KBM-7 (cell line): ENCODE measurements around the gene PRODH.
A peak's percentile ranks its signal among the peaks of the same experiment; 100 is the strongest.
"Not testable (repeated sequence)": the region's sequence is repeated elsewhere in the genome, so short reads cannot be mapped to it uniquely, and the experiment has no call there.

Experiments
- DNase-seq: peaks from one replicate; pipeline ENCODE4 v3.0.0-alpha.2; 2015
- in situ Hi-C: fragments of 300-500 bp; cut with MboI; formaldehyde crosslinking; loops from 2 replicates; pipeline ENCODE4 v1.14.3; 2020; ENCODE audit warnings: low sequenced_read_pairs, low pct_unique_long_range_greater_than_20kb, mixed read lengths

PRODH gene

DNA sequence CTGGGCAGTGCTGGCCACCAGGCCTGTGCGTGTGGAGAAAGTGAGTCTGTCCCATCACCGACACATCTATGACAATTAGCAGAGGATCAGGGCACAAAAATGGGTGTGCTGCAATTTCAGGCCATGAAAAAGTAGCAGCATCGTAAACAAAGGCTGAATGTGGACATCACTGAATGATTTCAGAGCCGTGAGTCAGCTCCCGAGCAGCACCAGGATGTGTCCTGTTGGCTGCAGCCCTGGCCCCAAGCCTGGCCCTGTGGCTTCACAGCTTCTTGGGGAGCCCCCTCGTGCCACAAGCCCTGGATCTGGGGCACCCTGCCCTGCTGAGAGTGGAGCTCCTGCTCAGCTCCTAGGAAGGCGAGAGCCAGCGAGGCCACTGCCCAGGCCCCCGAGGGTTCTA is 20.5 kb downstream of the PRODH start:
- DNase-seq, in situ Hi-C loops: not testable (repeated sequence)

DNA sequence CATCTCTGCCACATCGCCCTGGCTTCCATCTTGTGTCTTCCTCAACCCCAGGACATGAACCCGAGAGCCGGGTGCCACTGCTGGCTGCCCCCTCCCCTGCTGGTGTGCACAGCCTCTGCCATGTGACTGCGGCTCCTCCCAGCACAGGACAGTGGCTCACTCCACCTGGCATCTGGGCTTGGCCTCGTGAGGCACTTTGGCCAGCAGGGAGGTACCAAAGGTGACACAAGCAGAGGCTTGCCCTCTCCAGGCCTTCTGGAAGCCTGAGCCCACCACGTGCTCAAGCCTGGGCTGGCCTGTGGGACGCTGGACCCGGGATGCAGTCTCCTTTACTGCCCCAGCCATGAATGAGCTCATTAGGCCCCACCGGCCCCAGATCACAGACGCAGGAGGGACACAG is 21.5 kb downstream of the PRODH start:
- in situ Hi-C loops, DNase-seq: not testable (repeated sequence)

DNA sequence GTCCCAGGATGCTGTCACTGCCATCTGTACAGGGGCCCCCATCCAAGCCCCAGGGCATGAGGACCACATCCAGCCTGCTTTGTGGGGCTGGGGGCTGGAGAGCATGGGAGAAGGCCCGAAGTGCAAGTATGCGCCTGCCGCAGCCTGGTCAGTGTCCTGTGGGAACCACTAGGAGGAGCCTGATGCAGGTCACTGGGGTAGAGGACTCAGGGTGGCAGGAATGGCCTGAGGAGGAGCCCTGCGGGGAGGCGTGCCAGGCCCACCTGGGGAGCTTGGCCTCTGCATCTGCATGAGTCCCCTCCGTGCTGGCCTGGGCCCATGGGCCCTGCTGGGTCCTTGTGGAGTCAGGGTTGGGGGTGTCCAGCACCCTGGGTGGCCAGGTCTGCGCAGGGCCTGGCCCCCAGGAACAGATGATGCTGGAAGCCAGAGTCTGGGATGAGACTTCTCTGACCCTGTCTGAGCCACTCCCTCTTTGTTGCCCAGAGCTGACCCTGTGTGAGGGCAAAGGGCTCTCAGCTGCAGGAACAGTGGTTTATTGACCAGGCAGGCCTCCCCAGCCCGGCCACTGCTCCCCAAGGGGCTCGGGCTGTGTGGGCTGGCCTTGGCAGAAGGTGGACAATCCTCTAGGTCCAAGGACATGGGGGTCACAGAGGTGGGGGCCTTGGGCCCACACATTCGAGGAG is 23.7 kb downstream of the PRODH start:
- DNase-seq, in situ Hi-C loops: not testable (repeated sequence)

DNA sequence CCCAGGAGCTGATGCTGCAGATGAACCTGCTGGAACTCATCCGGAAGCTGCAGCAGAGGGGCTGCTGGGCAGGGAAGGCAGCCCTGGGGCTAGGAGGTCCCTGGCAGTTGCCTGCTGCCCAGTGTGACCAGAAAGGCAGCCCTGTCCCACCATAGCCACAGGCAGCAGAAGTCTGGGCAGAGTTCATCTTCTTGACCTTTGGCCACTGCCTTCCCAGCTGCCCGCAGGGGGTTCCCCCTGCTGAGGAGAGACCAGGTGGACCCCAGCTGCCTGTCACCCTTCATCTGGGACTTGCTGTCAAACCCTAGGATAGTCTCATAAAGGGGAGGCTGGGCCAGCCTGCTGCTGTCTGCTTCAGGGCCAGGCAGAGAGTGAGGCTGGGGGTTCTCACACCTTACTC is 24.6 kb downstream of the PRODH start:
- DNase-seq, in situ Hi-C loops: not testable (repeated sequence)

DNA sequence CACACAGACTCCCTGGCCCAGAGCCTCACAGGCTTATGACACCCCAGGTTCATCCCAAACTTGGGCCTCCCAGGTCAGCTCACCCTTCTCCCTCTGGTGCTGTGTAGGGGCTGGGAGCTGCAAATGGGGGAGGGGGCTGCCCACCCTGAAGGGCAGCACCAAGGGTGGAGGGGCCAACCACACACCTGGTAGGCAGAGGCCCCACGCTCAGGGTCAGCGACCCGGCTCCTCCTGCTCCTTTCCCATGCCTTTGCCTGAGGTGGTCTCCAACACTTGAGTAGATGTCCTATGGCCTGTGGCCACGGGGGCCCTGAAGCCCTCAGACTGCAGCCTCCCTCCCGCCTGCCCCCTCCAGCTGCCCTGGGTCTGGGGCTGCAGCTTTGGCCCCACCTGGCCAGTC is 26.5 kb downstream of the PRODH start:
- no peak for DNase-seq
- in situ Hi-C loops: no loop called here

DNA sequence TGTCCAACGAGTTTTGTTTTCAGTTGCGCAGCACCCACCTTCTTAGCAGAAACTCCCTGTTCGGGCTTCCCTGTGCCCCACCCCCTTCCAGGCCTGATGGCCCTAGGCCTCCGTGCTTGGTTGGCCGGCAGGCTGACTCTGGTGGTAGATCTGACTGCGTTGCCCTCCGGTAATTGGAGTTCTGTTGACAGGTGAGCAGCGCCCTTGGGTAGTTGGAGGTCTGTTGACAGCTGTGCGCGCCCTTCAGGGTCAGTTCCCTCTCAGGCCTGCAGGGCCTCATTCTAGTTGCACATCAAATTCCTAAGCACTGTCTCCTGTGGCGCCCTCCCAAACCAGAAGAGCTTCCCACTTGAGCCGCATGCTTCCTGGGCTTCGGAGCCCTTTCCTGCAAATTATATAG is 29.2 kb downstream of the PRODH start:
- DNase-seq: no peak
- in situ Hi-C loops: no loop called here

DNA sequence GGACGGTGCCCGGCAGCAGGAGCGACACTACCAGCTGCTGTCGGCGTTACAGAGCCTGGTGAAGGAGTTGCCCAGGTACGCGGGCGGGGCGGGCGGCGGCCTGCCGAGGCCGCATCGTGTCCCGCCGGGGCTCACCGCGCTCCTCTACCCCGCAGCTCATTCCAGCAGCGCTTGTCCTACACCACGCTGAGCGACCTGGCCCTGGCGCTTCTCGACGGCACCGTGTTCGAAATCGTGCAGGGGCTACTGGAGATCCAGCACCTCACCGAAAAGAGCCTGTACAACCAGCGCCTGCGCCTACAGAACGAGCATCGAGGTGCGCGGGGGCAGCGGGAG is 29.7 kb downstream of the PRODH start:
- in situ Hi-C loops, DNase-seq: not testable (repeated sequence)

DNA sequence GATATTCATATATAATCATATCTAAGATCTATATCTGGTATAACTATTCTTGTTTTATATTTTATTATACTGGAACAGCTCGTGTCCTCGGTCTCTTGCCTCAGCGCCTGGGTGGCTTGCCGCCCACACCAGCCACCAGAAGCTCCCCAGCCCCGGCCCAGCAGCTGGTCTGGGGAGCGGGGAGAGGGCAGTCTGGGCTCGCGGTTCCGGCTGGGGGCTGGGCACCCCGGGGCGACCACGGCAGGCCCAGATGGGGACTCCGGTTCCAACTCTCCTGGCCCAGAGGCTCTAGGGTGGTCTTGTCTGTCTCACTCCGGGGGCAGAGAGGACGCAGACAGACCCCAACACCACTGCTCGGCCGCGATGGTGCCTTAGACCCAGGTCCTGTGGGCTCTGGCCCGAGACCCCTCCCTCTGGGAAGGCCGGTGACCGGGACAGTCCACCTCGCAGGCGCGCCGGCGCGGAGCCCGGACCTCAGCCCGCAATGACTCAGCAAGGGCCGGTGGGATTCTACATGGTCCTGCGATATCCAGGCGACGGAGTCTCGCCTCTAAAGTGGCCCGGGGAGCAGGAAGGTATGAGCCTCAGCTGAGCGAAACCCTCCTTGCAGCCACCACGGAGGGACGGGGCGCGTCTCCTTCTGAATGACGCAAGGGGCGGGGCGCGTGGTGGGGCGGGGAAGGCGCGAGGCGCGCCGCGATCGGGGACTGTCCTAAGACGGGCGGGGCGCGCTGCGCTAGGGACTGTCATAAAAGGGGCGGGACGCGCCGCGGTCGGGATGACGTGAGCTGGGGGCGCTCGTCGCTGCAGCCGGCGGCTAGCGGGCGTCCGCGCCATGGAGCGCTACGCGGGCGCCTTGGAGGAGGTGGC is 30.3 kb downstream of the PRODH start, which contains the start of gene DGCR6:
TSS of gene DGCR6 (plus strand) at position 781 of the 870 bp plus-strand sequence. CDS start at position 836, 55 bp downstream.
- no peak for DNase-seq
- in situ Hi-C loops: no loop called here

DNA sequence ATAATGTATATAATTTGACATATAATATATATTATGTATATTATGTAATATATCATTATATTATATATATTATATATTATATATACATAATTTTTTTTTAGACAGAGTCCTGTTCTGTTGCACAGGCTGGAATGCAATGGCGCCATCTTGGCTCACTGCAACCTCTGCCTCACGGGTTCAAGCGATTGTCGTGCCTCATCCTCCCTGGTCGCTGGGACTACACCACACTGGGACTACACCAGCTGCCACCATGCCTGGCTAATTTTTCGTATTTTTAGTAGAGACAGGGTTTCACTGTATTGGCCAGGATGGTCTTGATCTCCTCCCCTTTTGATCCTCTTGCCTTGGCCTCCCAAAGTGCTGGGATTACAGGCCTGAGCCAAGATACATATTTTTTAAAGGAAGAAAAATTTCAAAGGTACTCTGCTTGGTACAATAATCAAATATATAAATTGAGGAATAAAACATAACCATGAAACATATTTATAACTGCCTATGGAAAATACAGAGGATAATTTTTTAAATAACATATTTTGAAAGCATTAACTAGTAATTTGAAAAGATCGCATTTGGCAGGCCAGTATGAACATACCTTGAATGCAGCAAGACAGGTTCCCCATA is 39.9 kb downstream of the PRODH start:
- in situ Hi-C loops: not testable (repeated sequence)
- peak; percentile 3 for DNase-seq

DNA sequence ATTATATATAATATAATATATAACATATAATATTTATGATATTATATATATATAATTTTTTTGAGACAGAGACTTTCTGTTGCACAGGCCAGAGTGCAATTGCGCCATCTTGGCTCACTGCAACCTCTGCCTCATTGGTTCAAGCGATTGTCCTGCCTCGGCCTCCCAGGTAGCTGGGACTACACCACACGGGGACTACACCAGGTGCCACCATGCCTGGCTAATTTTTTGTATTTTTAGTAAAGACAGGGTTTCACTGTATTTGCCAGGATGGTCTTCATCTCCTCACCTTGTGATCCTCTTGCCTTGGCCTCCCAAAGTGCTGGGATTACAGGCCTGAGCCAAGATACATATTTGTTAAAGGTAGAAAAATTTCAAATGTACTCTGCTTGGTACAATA is 42.3 kb downstream of the PRODH start:
- in situ Hi-C loops, DNase-seq: not testable (repeated sequence)

DNA sequence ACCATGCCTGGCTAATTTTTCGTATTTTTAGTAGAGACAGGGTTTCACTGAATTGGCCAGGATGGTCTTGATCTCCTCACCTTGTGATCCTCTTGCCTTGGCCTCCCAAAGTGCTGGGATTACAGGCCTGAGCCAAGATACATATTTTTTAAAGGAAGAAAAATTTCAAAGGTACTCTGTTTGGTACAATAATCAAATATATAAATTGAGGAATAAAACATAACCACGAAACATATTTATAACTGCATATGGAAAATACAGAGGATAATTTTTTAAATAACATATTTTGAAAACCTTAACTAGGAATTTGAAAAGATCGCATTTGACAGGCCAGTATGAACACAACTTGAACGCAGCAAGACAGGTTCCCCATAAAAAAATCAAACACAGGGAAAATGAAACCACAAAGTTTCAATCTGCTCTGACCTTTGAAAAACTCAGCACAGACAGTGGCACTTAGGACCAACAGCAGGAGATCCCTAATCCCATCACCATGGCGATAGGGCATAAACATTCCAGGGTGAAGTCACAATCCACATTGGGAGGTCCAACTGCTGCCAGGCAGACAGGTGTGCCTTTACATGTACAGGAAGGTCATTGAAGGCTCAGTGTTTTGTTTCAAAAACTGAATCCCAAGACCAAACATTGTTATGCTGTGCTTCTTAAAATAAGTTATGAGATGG is 45.4 kb downstream of the PRODH start:
- DNase-seq, in situ Hi-C loops: not testable (repeated sequence)

DNA sequence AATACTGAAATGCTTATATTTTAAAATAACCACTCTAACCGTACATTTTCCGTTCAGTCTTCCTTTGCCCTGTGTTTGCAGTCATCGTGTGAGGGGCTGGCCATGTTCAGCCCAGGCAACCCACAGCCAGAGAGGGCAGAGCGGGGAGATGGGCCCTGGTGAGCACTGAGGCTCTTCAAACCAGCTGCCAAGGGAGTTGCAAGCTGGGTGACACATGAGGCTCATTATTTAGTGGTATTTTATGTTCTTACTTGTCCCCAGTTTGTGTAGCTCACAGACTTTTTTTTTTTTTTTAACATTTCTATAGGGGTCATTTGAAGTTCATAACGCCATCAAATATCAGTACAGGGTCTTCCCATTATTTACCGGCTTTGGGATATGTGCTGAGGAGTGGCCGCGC is 48.0 kb downstream of the PRODH start:
- DNase-seq: no peak
- in situ Hi-C loops: no loop called here

DNA sequence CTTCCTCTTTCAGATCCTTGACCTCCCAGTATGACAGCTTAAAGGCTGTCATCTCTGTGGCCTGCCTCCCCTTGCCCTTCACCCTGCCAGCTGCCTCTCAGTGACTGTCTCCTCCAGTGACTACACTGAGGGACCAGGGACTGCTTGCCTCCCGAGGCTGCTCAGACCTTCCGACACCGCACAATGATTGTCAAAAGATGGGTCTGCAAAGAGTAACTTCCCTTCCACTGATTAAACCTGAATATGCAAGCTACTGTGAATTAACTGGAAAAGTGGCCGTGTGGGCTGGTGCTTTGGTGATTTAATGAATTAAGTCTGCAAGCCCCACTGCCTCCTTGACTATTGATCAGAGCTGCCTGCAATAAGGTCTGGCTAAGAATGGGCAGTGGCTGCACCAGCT is 51.6 kb downstream of the PRODH start:
- in situ Hi-C loops, DNase-seq: not testable (repeated sequence)

DNA sequence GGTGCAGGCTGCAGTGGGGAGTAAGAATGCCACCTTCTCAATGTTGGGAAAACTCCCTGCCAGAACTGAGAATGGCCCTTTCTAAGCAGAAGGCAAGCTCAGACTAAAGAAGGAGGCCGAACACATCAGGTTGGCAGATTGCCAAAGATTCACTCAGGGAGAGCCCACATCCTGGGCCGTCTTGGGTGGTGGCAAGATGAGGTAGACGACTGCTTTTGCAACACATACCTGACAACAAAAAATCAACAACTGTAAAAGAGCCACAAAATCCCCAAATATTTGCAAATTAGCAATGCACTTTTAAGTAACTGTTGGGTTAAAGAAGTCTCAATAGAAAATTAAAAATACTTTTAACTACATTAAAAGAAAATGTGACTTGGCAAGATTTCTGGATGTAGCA is 54.8 kb downstream of the PRODH start:
- in situ Hi-C loops: not testable (repeated sequence)
- peak; percentile 0 for DNase-seq
